Stimulated activated CD4-positive, alpha-beta T cell treated with anti-CD3 and anti-CD28 coated beads, Interleukin-2, amount 100 ng/mL, for 48 hours (primary cell): ENCODE data around the gene MPPED2.

Experiments used
- DNase-seq, 2 donors: peaks; one replicate each; pipeline ENCODE4 v3.0.0-alpha.2; 2020

MPPED2 gene

DNA sequence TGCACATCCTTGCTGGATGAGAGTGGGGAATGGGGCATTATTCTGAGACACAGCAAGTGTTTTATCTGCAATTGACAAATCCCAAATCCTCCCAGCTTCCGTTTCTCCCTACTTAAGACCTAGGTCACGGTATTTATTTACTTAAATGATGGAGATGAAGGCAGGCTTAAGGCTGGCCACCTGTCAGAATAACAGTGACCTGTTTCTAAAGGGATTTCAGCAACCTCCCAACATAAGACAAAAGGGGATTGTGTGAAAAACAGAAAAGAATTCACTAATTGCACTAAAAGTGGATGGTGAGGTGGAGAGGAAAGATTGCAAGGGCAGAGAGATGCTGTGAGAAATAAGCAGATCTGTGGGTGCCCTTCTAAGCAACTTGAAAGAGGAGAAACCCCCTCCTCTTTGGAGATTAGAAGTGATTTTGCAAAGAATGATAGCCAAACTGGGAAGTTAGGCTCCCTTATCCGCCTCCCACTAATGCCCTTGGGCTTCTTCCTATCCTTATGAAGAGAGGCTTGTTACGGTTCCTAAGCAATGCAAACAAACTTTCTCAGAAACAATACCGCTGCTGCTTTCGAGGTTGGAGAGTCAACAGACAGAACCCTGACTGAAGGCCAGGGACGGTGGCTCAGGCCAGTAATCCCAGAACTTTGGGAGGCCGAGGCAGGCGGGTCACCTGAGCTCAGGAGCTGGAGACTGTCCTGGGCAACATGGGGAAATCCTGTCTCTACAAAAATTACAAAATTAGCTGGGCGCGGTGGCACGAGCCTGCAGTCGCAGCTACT is 179.0 kb downstream of the MPPED2 start:
- no peak for DNase-seq

DNA sequence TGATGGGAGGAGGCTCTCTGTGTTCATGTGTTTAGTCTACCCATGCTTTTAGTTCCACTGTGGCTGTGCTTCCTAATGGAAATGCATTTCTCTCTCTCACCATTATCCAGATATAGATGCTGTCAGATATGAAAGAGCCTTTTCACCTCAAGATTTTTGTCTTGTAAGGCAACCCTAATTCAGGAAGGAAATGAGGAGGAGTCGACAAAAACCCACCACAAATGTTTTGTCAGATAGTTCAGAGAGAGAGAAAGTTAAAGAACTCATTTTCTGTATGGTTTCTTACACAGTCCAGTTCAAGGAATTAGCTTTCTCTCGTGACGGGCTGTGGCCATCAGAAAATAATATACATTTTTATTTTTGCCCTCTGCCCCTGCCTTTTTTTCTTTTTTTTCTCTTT is 180.8 kb downstream of the MPPED2 start:
- DNase-seq: no peak

DNA sequence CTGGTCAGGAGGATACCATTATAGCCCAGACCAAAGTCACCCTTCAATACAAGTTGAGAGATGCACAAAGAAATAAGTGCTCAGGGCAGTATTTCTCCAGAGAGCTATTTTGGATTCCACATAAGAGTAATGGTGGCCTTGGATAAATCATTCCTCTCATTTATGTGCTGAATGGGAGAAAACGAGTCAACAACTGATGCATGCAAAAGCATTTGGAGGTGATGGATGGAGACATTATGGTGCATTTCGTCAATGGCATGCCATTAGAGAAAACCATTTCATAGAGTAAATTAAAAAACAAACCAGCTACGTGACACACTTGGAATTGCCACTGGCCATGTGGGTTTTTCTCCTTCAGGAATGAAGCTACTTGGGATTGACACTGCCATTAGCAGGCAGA is 182.0 kb downstream of the MPPED2 start:
- DNase-seq: no peak

DNA sequence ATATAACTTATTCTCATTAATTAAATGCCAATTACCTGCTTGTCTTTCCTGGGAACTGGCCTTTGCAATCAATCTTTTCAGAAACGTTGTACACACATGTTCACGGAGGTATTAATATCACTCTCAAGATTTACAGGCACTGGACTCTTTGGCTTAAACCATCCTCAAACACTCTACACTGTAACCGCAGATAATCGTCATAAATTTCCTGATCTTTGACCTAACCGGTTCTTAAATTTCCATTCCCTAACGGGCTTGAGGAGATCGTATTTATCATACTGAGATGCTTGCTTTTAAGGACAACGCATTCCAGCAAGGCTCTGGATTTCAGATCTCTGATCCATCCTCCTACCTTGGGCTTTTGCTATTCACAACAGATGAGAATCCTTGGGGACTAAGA is 190.4 kb downstream of the MPPED2 start:
- no peak for DNase-seq

DNA sequence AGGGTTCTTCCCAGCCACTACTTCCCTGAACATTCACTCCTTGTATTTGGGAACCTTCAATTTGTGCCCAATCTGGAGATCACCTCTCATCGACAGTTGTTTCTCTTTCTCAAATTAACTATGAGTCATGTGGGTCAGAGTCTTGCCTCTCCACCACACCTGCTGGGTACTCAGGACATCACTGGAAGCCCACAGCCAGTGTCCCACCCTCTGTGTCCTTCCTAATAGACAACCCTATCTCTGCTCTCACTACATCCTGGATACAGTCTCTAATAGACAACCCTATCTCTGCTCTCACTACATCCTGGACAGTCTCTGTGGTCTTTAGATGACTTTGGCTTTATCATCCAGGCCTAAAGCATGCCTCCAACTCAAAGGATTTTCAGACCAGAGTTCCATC is 193.1 kb downstream of the MPPED2 start:
- no peak for DNase-seq

DNA sequence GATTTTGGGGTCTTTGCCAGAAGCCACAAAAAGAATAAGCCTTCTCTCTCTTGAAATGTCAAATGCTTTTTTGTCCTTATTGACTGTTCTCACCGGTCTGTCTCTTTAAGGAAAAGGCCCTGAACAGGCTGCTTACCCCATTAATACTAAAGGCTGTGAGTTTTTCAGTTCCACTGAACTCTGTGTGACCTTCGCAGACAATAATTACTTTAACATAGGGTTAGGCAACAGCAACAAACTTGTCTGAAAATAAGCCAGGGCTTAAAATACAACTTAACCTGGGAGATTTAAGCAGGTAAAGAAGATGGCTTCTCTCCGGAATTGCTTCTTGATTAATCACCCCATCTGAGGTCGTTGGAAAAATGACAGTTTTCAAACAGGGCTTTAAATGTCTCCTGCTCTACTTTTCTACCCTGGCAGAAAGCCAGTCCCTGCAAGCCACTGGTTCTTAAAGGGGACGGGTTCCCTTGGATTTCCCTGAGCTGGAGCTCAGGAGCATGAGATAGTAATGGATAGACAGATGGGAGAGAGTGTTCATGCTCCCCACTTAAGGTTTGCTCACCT is 193.8 kb downstream of the MPPED2 start:
- no peak for DNase-seq

DNA sequence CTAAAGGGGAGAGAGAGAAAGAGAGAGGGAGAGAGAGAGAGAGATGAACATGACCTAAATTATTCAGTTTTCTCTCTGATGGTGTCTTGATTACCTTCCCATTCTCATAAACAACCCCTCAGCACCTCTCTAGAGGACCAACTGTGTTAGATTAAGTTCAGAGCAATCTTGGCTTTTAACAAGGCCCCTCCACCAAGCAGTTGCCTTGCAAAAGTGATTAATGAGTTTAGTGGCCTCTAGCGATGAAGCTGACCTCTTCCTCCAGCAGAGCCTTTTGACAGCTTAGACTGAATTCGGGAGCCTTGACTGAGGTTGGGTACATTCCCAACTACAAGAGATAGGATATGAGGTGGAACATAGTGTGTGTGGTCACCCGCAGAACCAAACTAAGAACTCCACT is 197.2 kb downstream of the MPPED2 start:
- no peak for DNase-seq

DNA sequence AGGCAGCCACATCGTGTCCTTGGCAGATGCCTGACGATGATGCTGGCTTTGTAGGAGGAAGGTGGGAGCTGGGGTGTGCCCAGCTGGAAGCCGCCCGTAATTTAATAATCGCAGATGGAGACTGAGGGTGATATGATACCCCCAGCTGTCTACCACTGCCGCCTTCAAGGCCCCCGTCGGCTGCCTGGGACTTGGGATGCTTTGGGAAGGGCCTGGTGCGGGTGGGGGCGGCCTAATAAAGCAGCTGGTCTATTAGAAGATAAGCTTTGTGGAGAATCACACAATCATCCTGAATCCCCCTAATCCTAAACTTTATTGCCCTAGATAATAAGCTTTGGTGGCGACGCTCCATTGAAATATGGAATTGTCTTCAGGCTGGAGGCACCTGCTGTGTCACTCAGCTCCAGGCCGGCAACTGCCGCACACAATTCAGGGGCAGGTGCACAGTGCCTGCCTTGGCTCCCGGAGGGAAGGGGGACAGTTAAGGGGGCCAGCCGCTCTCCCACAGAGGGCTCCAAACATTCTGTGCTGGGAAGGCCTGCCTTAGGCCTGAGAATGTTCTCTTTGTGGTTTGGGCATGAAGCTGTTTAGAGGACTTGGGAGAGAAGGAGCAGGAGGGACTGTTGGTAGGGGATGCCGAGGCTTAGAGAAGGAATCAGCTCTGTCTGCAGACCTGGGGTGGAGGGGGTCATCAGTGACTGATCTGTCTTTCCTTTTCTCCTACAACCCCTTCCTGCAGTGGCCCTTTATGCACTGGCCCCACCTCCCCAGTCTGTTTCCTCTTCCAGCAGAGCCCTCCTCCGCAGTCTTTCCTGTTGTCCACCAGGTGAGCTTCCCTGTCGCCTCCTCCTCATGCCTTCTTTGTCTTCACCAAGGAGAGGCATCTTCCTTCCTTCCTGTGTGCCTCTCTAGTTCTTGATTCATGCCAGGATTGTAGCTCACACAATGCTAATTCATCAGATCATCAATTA is 198.0 kb downstream of the MPPED2 start:
- DNase-seq: no peak

DNA sequence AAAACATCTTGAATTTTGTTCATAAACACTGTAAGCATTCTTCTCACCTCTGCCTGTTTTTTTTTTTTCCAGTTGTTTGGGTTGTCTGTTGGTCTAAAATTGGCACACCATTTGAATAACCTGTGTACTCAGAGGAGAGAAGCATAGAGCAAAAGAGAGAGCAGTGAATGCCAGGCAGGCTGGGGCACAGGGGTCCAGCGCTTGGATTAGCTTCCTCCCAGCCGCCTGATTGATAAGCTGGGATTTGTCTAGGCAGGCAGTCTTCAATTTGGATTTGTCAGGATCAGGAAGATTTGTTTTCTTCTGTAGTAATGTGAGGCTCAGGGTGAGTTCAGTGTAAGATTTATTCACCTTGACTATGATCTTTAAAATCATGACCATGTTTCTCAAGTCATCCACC is 204.3 kb downstream of the MPPED2 start:
- no peak for DNase-seq

DNA sequence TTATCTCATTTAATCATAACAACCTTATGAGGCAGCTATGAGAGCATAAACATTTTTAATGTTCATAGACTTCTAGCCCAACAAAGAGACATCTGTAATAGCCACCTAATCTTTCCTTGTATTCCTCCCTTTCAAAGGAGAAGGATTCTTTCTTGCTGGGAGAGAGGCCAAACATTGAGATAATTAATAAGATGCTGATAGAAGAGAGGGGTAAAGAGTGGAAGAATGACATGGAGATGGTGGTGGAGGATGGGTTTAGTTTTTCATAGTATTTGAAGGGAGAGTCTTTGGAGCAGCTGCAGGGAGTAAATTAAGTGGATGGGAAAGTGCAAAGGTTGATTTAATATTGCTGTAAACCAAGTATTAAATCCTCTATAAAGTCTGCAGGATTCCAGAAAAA is 205.3 kb downstream of the MPPED2 start:
- no peak for DNase-seq

DNA sequence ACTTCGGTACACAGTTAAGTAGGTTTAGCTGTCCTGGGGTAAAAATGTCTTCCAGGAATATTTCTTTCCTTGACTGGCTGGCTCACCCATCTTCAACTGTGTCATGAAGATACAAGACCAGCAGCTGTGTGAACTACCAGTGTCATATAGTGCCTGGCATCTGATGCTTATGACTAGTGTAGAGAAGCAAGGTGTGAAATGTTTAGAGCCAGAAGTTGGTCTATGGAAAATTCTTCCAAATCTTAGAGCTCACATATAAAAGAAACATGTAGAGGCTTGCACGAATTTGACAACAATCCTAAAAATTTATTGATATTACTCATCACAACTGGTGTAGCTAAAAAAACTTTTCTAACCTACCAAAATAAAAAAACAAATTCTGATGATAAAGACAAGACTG is 208.8 kb downstream of the MPPED2 start:
- no peak for DNase-seq

DNA sequence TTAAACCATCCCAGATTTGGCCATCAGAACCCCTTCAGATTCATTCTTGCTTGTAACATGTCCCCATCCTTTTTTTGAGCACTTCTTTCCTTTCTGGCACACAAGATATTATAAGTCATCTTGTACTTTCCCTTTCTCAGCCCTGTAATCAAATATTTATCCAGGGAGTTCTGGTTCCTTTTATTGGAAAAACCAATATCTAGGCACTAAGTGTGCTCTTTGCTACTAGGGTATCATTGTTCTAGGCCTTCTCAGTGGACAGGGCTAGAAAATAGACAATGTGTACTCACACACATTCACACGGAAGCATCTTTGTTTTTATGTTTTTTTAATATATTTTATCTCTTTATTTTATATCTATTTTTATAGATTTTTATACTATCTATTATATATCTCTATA is 216.0 kb downstream of the MPPED2 start:
- no peak for DNase-seq

DNA sequence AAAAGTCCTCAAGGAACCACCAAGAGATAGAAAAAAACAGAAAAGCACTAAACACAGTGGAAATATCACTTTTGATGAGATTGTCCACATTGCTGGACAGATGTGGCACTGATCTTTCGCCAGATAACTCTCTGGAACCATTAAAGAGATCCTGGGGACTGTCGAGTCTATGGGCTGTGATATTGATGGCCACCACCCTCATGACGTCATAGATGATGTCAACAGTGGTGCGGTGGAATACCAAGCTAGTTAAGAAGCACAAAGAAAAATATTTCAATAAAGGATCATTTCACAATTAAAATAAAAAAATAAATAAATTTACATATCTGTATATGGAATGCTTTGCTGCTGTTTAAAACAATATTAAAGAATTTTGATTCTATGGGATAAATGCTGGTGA is 217.8 kb downstream of the MPPED2 start:
- no peak for DNase-seq

DNA sequence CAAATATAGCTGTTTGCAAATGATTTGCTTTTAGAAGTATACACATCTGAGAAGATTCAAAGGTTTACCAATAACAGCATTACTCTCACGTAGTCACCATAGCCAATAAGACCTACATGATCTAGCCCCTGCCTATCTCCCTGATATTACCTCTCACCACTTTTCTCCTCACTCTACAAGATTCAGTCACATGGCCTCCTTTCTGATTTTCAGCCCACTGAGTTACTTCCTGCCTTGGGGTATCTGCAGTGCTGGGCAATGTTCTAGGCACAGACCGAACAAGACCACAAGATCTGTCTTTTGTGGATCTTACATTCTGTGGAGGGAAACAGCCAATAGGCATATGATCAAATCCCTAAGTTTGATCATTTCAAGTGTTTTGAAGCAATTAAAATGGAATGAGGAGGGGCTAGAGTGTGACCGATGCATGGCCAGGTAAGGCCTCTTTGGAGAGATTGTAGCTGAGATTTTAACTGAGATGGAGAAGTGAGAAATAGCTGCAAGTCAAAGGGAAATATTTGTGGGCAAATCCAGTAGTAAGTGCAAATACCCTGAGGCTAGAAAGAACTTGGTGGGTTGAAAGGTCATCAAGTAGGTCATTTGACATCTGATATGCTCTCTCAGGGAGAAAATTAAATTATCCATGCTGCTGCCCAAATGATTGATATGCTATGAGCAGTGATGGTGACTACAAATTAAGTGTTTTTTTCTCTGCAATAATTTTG is 220.2 kb downstream of the MPPED2 start:
- no peak for DNase-seq

DNA sequence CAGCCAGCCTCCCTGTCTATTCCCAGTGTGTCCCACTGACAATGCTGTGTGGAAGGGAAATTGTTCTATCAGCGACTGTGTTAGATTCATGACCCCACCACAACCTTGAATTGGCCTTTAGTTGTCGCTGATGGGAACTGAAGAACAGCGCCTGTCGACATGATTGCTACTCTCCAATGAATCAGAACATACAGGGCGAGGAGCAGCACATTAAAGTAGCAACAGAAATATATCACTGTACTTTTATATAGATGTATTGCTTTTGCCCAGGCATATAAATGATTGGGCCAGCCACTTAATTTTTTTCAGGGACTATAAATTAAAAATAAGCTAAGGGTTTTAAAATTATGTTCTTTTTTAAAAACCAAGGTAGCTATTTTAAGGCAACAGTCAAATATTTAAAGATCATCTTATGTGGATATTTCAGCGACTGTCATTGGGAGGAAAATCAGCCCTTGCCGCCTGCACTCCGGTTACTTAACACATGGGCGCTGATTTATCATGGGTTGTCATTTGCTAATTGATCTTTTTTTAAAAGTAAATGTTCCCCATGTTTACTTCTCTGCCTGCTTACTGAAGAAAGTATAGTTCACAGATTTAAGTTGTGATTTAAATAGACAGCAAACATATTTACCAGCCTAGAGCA is 221.2 kb downstream of the MPPED2 start:
- DNase-seq: no peak

DNA sequence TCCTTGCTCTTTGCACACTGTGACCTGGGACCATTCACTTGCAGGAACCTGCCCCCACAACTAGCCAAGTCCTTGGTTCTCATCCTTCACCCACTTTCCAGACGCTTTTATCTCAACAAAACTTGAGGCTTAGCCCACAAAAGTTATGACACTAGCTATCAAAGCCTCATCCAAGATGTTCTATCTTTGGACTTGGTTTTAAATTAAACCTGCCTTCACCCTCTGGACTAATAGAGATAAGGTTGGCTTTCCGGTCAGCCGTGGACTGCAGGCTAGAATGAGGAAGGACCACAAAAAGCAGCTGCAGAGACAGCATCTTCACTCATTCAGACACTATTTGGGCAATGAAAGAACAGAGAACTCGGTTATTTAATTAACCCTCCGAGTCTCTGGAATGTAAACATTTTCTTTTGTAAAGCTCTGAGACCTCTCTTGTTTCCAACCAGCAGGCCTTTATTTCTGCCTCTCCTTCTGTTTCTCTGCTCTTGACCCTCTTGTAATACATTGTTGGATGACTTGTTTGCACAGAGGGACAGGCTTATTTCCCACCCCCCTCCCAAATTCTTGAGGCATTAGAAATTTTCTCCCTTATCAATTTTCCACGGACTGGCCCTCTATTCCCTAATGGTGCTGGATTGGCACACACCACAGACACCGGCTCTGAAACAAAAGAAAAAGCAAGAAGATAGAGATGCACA is 221.9 kb downstream of the MPPED2 start:
- DNase-seq: no peak

DNA sequence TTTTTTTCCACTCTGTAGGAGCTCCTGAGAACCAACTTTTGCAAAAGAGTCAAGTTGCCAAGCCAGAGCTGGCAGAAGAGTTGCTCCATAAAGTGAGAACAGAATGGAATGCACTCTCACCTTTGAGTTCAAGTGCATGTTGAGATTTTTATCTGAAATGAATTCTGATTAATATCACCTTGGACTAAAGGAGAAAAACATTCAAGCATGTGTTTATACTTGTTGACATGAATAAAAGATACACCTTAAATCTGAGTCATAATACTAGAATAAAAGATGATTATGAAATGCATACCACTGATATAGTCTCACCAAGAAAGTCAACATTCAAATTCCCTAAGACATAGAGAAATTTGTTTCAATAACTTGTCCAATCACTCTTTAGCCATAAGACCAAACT is 225.4 kb downstream of the MPPED2 start:
- DNase-seq: no peak
